ENCODE measurements around the gene PRR36. TPM values are rescaled to one million over a fixed set of nuclear protein-coding genes. Genes with fewer than 3 reads are reported as not detected.

Gene PRR36
- polyA plus RNA-seq, 5 donors, result 6.5 to 16.9 (median 11.2) TPM

DNA sequence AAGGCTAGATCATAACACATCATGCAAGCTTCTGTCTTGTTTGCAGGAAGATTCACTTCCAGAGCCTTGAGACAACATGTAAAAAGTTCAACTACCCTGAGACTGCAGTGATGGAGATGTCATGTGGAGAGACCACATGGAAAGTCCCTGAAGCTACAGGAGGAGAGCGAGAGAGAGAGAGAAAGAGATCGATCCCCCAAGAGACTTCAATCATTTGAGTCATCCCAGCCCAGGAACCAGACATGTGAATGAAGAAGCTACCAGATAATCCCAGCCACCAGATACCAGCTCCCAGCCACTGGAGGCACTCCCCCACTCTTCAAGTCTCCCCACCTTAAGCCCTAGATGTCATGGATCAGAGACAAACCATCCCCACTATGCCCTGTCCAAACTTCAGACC, 54.9 kb downstream of the PRR36 start:
- DNase-seq, result no peak

- DNase-seq, result no peak
These were observed 55.4 kb downstream of the PRR36 start for GRCh38 chr19:7818806-7819205.

Other genes with a start within 250 kb of the PRR36 start
- gene XAB2, start 244.8 kb downstream of the PRR36 start, polyA plus RNA-seq (ENCODE audit: insufficient read depth in 1 of 5, insufficient read length in 5 of 5, low replicate concordance in 1 of 5), result 10 to 100 TPM; 24.0 to 39.6 (median 31.0) TPM
- 100 to 1,000 TPM in 2 of 5 donors, 10 to 100 TPM in 3; 79.6 to 108 (median 93.7) TPM for gene PET100, start 244.6 kb downstream of the PRR36 start, polyA plus RNA-seq (ENCODE audit: insufficient read depth in 1 of 5, insufficient read length in 5 of 5, low replicate concordance in 1 of 5)
- 1 to 10 TPM in 3 of 5 donors, under 1 TPM in 2; 0.94 to 1.2 (median 1.0) TPM for gene PCP2, start 240.7 kb downstream of the PRR36 start, polyA plus RNA-seq (ENCODE audit: insufficient read depth in 1 of 5, insufficient read length in 5 of 5, low replicate concordance in 1 of 5)
- 10 to 100 TPM; 27.3 to 42.6 (median 35.3) TPM for gene STXBP2, start 237.3 kb downstream of the PRR36 start, polyA plus RNA-seq (ENCODE audit: insufficient read depth in 1 of 5, insufficient read length in 5 of 5, low replicate concordance in 1 of 5)
- gene RETN, start 205.3 kb downstream of the PRR36 start, polyA plus RNA-seq (ENCODE audit: insufficient read depth in 1 of 5, insufficient read length in 5 of 5, low replicate concordance in 1 of 5), result 1 to 10 TPM in 4 of 5 donors, under 1 TPM in 1; 0.84 to 4.3 (median 1.5) TPM
- 1 to 10 TPM in 1 of 5 donors, under 1 TPM in 4; 0.25 to 1.1 (median 0.63) TPM for gene MCEMP1, start 197.3 kb downstream of the PRR36 start, polyA plus RNA-seq (ENCODE audit: insufficient read depth in 1 of 5, insufficient read length in 5 of 5, low replicate concordance in 1 of 5)
- gene TRAPPC5, start 193.6 kb downstream of the PRR36 start, polyA plus RNA-seq (ENCODE audit: insufficient read depth in 1 of 5, insufficient read length in 5 of 5, low replicate concordance in 1 of 5), result 10 to 100 TPM; 27.3 to 64.9 (median 34.7) TPM
- under 1 TPM; 0.11 to 0.67 (median 0.31) TPM for gene FCER2, start 172.3 kb downstream of the PRR36 start, polyA plus RNA-seq (ENCODE audit: insufficient read depth in 1 of 5, insufficient read length in 5 of 5, low replicate concordance in 1 of 5)
- gene CLEC4G, start 142.3 kb downstream of the PRR36 start, polyA plus RNA-seq (ENCODE audit: insufficient read depth in 1 of 5, insufficient read length in 5 of 5, low replicate concordance in 1 of 5), result under 1 TPM in 3 of 5 donors, not detected in 2; 0.25 to 0.31 (median 0.28) TPM
- 1 to 10 TPM; 2.1 to 3.3 (median 3.3) TPM for gene CD209, start 126.9 kb downstream of the PRR36 start, polyA plus RNA-seq (ENCODE audit: insufficient read depth in 1 of 5, insufficient read length in 5 of 5, low replicate concordance in 1 of 5)
- gene CLEC4M, start 111.1 kb downstream of the PRR36 start, polyA plus RNA-seq (ENCODE audit: insufficient read depth in 1 of 5, insufficient read length in 5 of 5, low replicate concordance in 1 of 5), result 1 to 10 TPM in 3 of 5 donors, under 1 TPM in 2; 0.85 to 2.3 (median 1.4) TPM
- 10 to 100 TPM; 10.9 to 17.6 (median 12.6) TPM for gene EVI5L, start 44.2 kb downstream of the PRR36 start, polyA plus RNA-seq (ENCODE audit: insufficient read depth in 1 of 5, insufficient read length in 5 of 5, low replicate concordance in 1 of 5)
- 1 to 10 TPM; 3.9 to 5.0 (median 4.2) TPM for gene LRRC8E, start 14.1 kb upstream of the PRR36 start, polyA plus RNA-seq (ENCODE audit: insufficient read depth in 1 of 5, insufficient read length in 5 of 5, low replicate concordance in 1 of 5)
- 10 to 100 TPM; 22.2 to 36.8 (median 29.5) TPM for gene MAP2K7, start 29.5 kb upstream of the PRR36 start, polyA plus RNA-seq (ENCODE audit: insufficient read depth in 1 of 5, insufficient read length in 5 of 5, low replicate concordance in 1 of 5)
- under 1 TPM in 2 of 5 donors, not detected in 3; 0.23 to 0.39 TPM for gene TGFBR3L, start 40.4 kb upstream of the PRR36 start, polyA plus RNA-seq (ENCODE audit: insufficient read depth in 1 of 5, insufficient read length in 5 of 5, low replicate concordance in 1 of 5)
- gene SNAPC2, start 45.9 kb upstream of the PRR36 start, polyA plus RNA-seq (ENCODE audit: insufficient read depth in 1 of 5, insufficient read length in 5 of 5, low replicate concordance in 1 of 5), result 10 to 100 TPM in 4 of 5 donors, 1 to 10 TPM in 1; 9.2 to 24.0 (median 15.5) TPM
- 10 to 100 TPM in 2 of 5 donors, 1 to 10 TPM in 3; 5.0 to 22.3 (median 7.2) TPM for gene CTXN1, start 51.7 kb upstream of the PRR36 start, polyA plus RNA-seq (ENCODE audit: insufficient read depth in 1 of 5, insufficient read length in 5 of 5, low replicate concordance in 1 of 5)
- 10 to 100 TPM; 32.7 to 55.9 (median 43.7) TPM for gene TIMM44, start 69.3 kb upstream of the PRR36 start, polyA plus RNA-seq (ENCODE audit: insufficient read depth in 1 of 5, insufficient read length in 5 of 5, low replicate concordance in 1 of 5)
- 10 to 100 TPM; 61.2 to 70.9 (median 66.1) TPM for gene ELAVL1, start 131.3 kb upstream of the PRR36 start, polyA plus RNA-seq (ENCODE audit: insufficient read depth in 1 of 5, insufficient read length in 5 of 5, low replicate concordance in 1 of 5)
- under 1 TPM in 4 of 5 donors, not detected in 1; 0.36 to 0.65 (median 0.41) TPM for gene CCL25, start 178.4 kb upstream of the PRR36 start, polyA plus RNA-seq (ENCODE audit: insufficient read depth in 1 of 5, insufficient read length in 5 of 5, low replicate concordance in 1 of 5)

All from right lung (tissue), 5 donors.